Activated CD8-positive, alpha-beta T cell treated with anti-CD3 and anti-CD28 coated beads for 36 hours (primary cell): ENCODE results near the gene TIPARP. TPM values are rescaled to one million over a fixed set of nuclear protein-coding genes. Genes with fewer than 3 reads are reported as not detected.
A peak's percentile ranks its signal among the peaks of the same experiment; 100 is the strongest.

Source experiments
- ATAC-seq: fragments of 200-7000 bp; cut with Tn5 transposase; one replicate; pipeline ENCODE4 v1.10.0; 2021; ENCODE audit warnings: mild to moderate bottlenecking, moderate library complexity
- CTCF ChIA-PET: fragments of 350-600 bp; sonication (Branson Sonifier 250); formaldehyde crosslinking; loops from one replicate; lab custom pipeline; 2021; ENCODE audit warnings: antibody characterized with exemption; lab: Charles Lee
- POLR2A ChIA-PET: fragments of 350-600 bp; sonication (Branson Sonifier 250); formaldehyde crosslinking; loops from one replicate; lab custom pipeline; 2021; ENCODE audit warnings: antibody characterized with exemption; lab: Charles Lee
- DNase-seq: peaks from one replicate; pipeline ENCODE4 v3.0.0-alpha.2; 2020
- H3K27ac Mint-ChIP-seq: one replicate; pipeline ENCODE4 v1.8.0; 2021; ENCODE audit warnings: mild to moderate bottlenecking, mixed read lengths
- H3K27me3 Mint-ChIP-seq: one replicate; pipeline ENCODE4 v1.8.0; 2021; ENCODE audit warnings: mixed read lengths
- H3K36me3 Mint-ChIP-seq: one replicate; pipeline ENCODE4 v1.8.0; 2021; ENCODE audit warnings: low read depth, mixed read lengths
- H3K4me1 Mint-ChIP-seq: one replicate; pipeline ENCODE4 v1.8.0; 2021; ENCODE audit warnings: low read depth, mixed read lengths
- H3K4me3 Mint-ChIP-seq: one replicate; pipeline ENCODE4 v1.8.0; 2021; ENCODE audit warnings: mild to moderate bottlenecking, moderate library complexity, mixed read lengths
- H3K9me3 Mint-ChIP-seq: one replicate; pipeline ENCODE4 v1.8.0; 2021; ENCODE audit warnings: mixed read lengths
- CTCF ChIP-seq: fragments of 200-600 bp; IDR thresholded peaks from one replicate; pipeline ENCODE4 v1.8.0; 2022; ENCODE audit warnings: antibody characterized with exemption, mild to moderate bottlenecking
- intact Hi-C: fragments of 100-400 bp; cut with micrococcal nuclease; formaldehyde crosslinking; loops from one replicate; pipeline ENCODE4 v1.10.0; 2022
- total RNA-seq, 2 experiments: library from RNA; stranded (reverse); gene quantifications; one replicate each; pipeline ENCODE4 v1.2.3, GENCODE V29; 2021

Gene TIPARP
- 10 to 100 TPM; 28.0 to 30.0 TPM for total RNA-seq

GRCh38 chr3:156674046-156674910 lies at the start of gene TIPARP:
Gene TIPARP, plus strand, starts transcription at chr3:156674590. Its CDS starts 3,108 bp downstream, at chr3:156677698.
- no peak for TF ChIP-seq CTCF

GRCh38 chr3:156626104-156626503 lies 48.3 kb upstream of the TIPARP start:
- intact Hi-C loops = no loop called here
- Mint-ChIP-seq H3K27ac (no peak overlapping the region), H3K9me3 (no peaks in the 10 kb centered on the region), H3K27me3 (peaks cover 1% of the 10 kb centered on the region), H3K36me3 (no peaks in the 10 kb centered on the region), H3K4me1 (peaks cover 5% of the 10 kb centered on the region), H3K4me3 (no peak overlapping the region)
- POLR2A ChIA-PET = interaction anchor here (0.7 kb wide), 1 partner anchor 46 kb away, joined by 3 read pairs; no protein-coding TSS in a partner anchor
- DNase-seq (peak; percentile 19), ATAC-seq (peak; percentile 24)
- no peak for TF ChIP-seq CTCF
- CTCF ChIA-PET = interaction anchor here (1.2 kb wide), 1 partner anchor 71 kb away, joined by 3 read pairs; the partner anchor contains the start of gene SSR3

More at GRCh38 chr3:156674046-156674910, at the start of gene TIPARP:
- ChIA-PET CTCF (interaction anchor here (0.6 to 3.8 kb wide), 14 partner anchors 8 to 463 kb away, joined by 3 to 28 read pairs (median 4); partner anchors contain the start of gene SSR3), POLR2A (interaction anchor here (0.6 to 3.6 kb wide), 9 partner anchors 8 to 486 kb away, joined by 3 to 29 read pairs (median 5); partner anchors contain the start of genes CCNL1 and SSR3)
- peaks cover 29% of the 10 kb centered on the region for H3K36me3 Mint-ChIP-seq
- ATAC-seq (peak; percentile 87), DNase-seq (peak; percentile 98)
- intact Hi-C loops = loop anchor here (2.0 to 5.0 kb wide), 3 partner anchors 57 to 407 kb away; partner anchors contain the start of gene SSR3
- H3K27me3 Mint-ChIP-seq = peaks cover 2% of the 10 kb centered on the region
- no peaks in the 10 kb centered on the region for H3K9me3 Mint-ChIP-seq
- H3K4me1 Mint-ChIP-seq = peaks cover 30% of the 10 kb centered on the region
- H3K27ac Mint-ChIP-seq = peak within 1 kb of the TSS; percentile 89
- peak within 1 kb of the TSS; percentile 93 for H3K4me3 Mint-ChIP-seq

GRCh38 chr3:156627946-156628569 lies 46.3 kb upstream of the TIPARP start:
- TF ChIP-seq CTCF = no peak
- ATAC-seq = no peak
- H3K27me3 Mint-ChIP-seq = peaks cover 1% of the 10 kb centered on the region
- H3K9me3 Mint-ChIP-seq = no peaks in the 10 kb centered on the region
- H3K4me3 Mint-ChIP-seq = no peak overlapping the region
- no peak overlapping the region for H3K27ac Mint-ChIP-seq
- H3K36me3 Mint-ChIP-seq = no peaks in the 10 kb centered on the region
- peaks cover 5% of the 10 kb centered on the region for H3K4me1 Mint-ChIP-seq
- ChIA-PET CTCF (interaction anchor here (0.7 to 1.3 kb wide), 2 partner anchors 11 to 47 kb away, joined by 3 to 4 read pairs; partner anchors contain the start of gene TIPARP), POLR2A (no interaction called here)
- intact Hi-C loops = no loop called here
- DNase-seq = no peak

GRCh38 chr3:156628836-156629618 lies 45.4 kb upstream of the TIPARP start:
- Mint-ChIP-seq H3K4me3 (no peak overlapping the region), H3K27ac (no peak overlapping the region), H3K27me3 (peaks cover 1% of the 10 kb centered on the region), H3K4me1 (peaks cover 5% of the 10 kb centered on the region), H3K9me3 (no peaks in the 10 kb centered on the region), H3K36me3 (no peaks in the 10 kb centered on the region)
- DNase-seq (no peak), ATAC-seq (no peak)
- ChIA-PET CTCF (interaction anchor here (1.0 to 1.3 kb wide), 2 partner anchors 10 to 56 kb away, joined by 3 to 4 read pairs; no protein-coding TSS in a partner anchor), POLR2A (interaction anchor here (0.6 kb wide), 1 partner anchor 29 kb away, joined by 3 read pairs; no protein-coding TSS in a partner anchor)
- no peak for TF ChIP-seq CTCF
- intact Hi-C loops = no loop called here
